Left forelimb (tissue), 1 donor: ENCODE data around the gene CDKN2D.

Experiments used
- DNase-seq: peaks from one replicate; pipeline ENCODE4 v3.0.0-alpha.2; 2018; ENCODE audit warnings: low spot score

CDKN2D gene

GRCh38 chr19:10520652-10521318, 48.0 kb downstream of the CDKN2D start:
- no peak for DNase-seq

- no peak for DNase-seq
Measured at GRCh38 chr19:10519421-10519820, 49.4 kb downstream of the CDKN2D start.

GRCh38 chr19:10518444-10519361, 50.1 kb downstream of the CDKN2D start:
- DNase-seq: no peak

- no peak for DNase-seq
Measured at GRCh38 chr19:10517760-10518443, 50.9 kb downstream of the CDKN2D start.

- no peak for DNase-seq
Measured at GRCh38 chr19:10517361-10517759, 51.4 kb downstream of the CDKN2D start, which contains the start of gene S1PR5. S1PR5 (minus strand) TSS chr19:10517447; CDS start chr19:10515011, 2,436 bp downstream.

DNA sequence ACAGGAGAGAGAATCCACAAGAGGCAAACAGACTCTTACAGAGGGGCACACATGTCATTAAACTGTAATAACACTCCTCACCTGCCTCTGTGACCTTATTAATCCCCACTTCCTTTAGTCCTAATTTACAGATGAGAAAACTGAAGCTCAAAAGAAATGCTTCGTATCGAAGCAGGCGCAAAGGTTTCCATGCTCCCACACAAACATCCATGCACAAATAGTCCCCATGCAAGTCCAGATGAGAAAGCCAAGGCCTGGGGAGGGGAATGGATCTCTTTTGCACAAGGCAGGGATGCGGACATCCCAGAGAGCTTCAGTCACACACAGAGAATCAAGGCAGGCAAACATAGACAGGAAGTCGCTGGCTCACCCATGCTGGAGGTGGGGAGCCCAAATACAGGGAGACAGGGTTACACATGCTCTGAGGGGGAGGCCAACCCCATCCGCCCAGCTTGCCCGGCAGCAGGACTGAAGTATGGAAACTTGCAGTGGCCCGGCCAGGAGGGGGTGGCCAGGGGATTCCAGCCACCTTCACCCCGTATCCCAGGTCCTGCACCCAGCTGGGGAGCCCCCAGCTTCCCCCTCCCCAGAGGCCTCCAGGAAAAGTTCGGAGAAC, 52.0 kb downstream of the CDKN2D start:
- DNase-seq: no peak
